ENCODE results near the gene GAREM2. TPM values are rescaled to one million over a fixed set of nuclear protein-coding genes. Genes with fewer than 3 reads are reported as not detected.
A peak's percentile ranks its signal among the peaks of the same experiment; 100 is the strongest.

Gene GAREM2
- total and polyA plus RNA-seq, 9 of the 15 experiments (the other 6 are each of a cell fraction or from before 2014, with no cell fraction given), result 1.7 to 12.4 (median 2.5) TPM

DNA sequence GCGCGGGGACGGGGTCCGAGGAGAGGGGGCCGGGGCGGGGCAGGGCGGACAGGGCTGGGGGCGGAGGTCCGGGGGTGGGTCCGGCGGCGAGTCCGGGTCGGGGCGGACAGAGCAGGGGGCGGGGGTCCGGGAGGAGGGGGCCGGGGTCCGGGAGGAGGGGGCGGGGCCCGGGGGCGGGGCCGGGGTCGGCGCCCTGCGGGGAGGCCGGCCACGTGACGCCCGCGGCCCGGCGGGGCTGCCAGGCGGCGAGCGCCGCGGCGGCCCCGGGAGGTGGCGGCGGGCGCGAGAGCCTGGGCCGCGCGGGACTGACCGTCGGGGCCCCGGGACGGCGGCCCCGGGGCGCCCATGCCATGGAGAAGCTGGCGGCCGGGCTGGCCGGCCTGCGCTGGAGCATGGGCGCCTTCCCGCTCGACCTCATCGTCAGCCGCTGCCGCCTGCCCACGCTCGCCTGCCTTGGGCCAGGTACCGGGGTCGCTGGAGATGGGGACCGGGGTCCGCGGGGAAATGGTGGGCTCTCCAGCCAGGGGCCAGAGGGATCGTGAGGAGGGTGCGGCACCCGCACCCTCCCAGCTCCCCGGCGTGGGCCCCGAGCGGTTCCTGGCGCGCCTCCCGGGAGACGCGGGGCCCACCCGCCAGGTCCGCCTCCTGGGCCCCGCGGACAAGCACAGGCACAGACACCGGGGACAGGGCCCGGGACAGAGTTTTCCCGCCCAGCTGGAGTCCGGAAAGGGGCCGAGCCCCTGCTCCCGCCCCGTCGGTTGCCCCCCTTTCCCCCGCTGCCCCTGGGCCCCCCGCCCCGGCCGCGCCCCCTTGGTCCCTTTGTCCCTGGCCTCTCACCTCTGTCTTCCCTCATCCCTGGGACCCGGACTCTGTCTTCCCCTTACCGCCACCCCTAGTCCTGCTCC lies at the start of gene GAREM2 (continued):
- TF ChIP-seq ZNF592 (IDR thresholded peaks at IDR 0.05), result no peak
- no peak for TF ChIP-seq ZNF146 (CRISPR knock-in tag; IDR thresholded peaks at IDR 0.05; ENCODE audit: unreplicated experiment)
- no peak for TF ChIP-seq BHLHE40 (IDR thresholded peaks at IDR 0.05; ENCODE audit: low read length)
- peak; percentile 63; the same call in 1 of the 2 replicates for TF ChIP-seq NCOA6 (IDR thresholded peaks at IDR 0.05)
- TF ChIP-seq PML (IDR thresholded peaks at IDR 0.05; ENCODE audit: low read length), result no peak
- TF ChIP-seq ETV1 (tag; conservative IDR thresholded peaks at IDR 0.05; ENCODE audit: low read depth), result no peak
- TF ChIP-seq ILF3 (IDR thresholded peaks at IDR 0.05; ENCODE audit: borderline replicate concordance), result no peak
- TF ChIP-seq PRMT5 (CRISPR knock-in tag; IDR thresholded peaks at IDR 0.05), result no peak
- no peak for TF ChIP-seq CAMTA2 (CRISPR knock-in tag; conservative IDR thresholded peaks at IDR 0.05)
- TF ChIP-seq, protein P1, sequence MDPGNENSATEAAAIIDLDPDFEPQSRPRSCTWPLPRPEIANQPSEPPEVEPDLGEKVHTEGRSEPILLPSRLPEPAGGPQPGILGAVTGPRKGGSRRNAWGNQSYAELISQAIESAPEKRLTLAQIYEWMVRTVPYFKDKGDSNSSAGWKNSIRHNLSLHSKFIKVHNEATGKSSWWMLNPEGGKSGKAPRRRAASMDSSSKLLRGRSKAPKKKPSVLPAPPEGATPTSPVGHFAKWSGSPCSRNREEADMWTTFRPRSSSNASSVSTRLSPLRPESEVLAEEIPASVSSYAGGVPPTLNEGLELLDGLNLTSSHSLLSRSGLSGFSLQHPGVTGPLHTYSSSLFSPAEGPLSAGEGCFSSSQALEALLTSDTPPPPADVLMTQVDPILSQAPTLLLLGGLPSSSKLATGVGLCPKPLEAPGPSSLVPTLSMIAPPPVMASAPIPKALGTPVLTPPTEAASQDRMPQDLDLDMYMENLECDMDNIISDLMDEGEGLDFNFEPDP (CRISPR knock-in tag; IDR thresholded peaks at IDR 0.05), result no peak
- 0 out of 2 replicates have a peak, but pooled peaks have one; percentile 20 for TF ChIP-seq GATAD2A (IDR thresholded peaks at IDR 0.05)
- no peak for TF ChIP-seq ARID1B (IDR thresholded peaks at IDR 0.05)
- peak; percentile 67 to 78 for TF ChIP-seq E2F6 (IDR thresholded peaks at IDR 0.05; ENCODE audit: borderline replicate concordance in 1 of 2, extremely low read depth in 1 of 2, insufficient read depth in 1 of 2, insufficient read length in 1 of 2, low read depth in 1 of 2, low read length in 1 of 2, poor library complexity in 1 of 2, severe bottlenecking in 1 of 2)
- peak in 1 of 3 experiments; percentile 34 for TF ChIP-seq YY1 (IDR thresholded peaks at IDR 0.05; ENCODE audit: borderline replicate concordance in 1 of 3, control insufficient read depth in 1 of 3, extremely low read depth in 1 of 3, insufficient read depth in 3 of 3, insufficient read length in 1 of 3, insufficient replicate concordance in 2 of 3, low read depth in 1 of 3, low read length in 2 of 3)
- TF ChIP-seq, protein P2, sequence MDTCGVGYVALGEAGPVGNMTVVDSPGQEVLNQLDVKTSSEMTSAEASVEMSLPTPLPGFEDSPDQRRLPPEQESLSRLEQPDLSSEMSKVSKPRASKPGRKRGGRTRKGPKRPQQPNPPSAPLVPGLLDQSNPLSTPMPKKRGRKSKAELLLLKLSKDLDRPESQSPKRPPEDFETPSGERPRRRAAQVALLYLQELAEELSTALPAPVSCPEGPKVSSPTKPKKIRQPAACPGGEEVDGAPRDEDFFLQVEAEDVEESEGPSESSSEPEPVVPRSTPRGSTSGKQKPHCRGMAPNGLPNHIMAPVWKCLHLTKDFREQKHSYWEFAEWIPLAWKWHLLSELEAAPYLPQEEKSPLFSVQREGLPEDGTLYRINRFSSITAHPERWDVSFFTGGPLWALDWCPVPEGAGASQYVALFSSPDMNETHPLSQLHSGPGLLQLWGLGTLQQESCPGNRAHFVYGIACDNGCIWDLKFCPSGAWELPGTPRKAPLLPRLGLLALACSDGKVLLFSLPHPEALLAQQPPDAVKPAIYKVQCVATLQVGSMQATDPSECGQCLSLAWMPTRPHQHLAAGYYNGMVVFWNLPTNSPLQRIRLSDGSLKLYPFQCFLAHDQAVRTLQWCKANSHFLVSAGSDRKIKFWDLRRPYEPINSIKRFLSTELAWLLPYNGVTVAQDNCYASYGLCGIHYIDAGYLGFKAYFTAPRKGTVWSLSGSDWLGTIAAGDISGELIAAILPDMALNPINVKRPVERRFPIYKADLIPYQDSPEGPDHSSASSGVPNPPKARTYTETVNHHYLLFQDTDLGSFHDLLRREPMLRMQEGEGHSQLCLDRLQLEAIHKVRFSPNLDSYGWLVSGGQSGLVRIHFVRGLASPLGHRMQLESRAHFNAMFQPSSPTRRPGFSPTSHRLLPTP (IDR thresholded peaks at IDR 0.05; ENCODE audit: borderline replicate concordance, extremely low read depth, insufficient read length), result no peak
